DMS53 treated with DMSO at 0.1 percent for 48 hours (cell line): ENCODE measurements around the gene GPC1.

ENCODE experiments used
- DNase-seq: peaks from one replicate; lab custom pipeline; 2025; ENCODE audit not compliant: unreplicated experiment; lab: John Stamatoyannopoulos, UW

The GPC1 gene

GRCh38 chr2:240464514-240465241 is 29.2 kb downstream of the GPC1 start:
- no peak for DNase-seq

GRCh38 chr2:240465268-240465764 is 29.9 kb downstream of the GPC1 start:
- no peak for DNase-seq

GRCh38 chr2:240465765-240466578 is 30.5 kb downstream of the GPC1 start:
- DNase-seq, result no peak

DNA sequence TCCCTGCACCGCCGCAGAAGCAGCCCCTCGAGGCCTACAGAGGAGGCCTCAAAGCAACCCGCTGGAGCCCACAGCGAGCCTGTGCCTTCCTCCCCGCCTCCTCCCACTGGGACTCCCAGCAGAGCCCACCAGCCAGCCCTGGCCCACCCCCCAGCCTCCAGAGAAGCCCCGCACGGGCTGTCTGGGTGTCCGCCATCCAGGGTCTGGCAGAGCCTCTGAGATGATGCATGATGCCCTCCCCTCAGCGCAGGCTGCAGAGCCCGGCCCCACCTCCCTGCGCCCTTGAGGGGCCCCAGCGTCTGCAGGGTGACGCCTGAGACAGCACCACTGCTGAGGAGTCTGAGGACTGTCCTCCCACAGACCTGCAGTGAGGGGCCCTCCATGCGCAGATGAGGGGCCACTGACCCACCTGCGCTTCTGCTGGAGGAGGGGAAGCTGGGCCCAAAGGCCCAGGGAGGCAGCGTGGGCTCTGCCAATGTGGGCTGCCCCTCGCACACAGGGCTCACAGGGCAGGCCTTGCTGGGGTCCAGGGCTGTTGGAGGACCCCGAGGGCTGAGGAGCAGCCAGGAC is 31.2 kb downstream of the GPC1 start:
- DNase-seq, result no peak

GRCh38 chr2:240467149-240467642 is 31.7 kb downstream of the GPC1 start:
- no peak for DNase-seq

- DNase-seq, result no peak
Measured at GRCh38 chr2:240467659-240468302, 32.3 kb downstream of the GPC1 start.

DNA sequence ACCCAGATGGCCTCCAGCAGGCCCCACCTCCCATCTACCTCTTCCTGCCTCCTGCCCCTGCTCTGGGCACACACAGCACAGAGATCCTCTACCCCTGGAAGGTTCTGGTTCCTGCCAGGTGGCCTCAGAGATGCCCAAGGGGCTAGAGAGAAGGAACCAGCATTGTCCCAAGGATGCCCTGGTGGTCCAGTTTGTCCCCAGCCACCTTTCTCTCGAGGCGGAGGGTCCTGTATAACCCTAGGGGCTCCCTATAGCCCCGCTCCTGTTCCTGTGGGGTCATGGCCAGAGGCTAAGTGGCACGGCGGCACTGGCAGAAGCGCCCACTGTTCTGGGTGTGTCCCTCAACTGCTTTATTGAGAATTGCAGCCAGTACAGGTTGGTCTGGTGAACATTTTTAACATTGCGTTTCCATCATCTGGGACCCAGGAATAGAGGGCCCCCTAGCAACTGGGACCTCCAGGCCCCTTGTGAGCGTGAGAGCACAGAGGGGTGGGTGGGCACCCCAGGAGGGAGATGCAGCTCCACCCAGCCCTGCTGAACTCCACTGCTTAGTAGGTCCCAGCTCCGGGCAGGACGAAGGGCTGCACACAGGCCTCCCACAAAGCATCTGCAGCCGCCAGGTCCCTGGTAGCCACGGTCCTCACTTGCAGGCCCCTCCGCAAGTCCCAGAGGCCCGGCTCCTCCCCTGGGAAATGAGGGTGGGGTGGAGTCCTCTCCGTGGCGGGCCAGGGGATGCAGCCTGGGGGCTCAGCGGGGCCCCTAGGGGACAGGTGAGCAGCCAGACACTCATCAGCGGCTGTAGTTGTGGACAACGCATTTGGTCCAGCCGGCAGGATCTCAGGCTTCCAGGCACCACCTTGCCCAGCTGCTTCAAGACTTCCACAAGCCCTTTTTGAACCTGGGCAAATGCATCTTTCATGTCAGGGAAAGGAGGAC is 33.1 kb downstream of the GPC1 start:
- no peak for DNase-seq

GRCh38 chr2:240469239-240469636 is 33.8 kb downstream of the GPC1 start:
- no peak for DNase-seq

DNA sequence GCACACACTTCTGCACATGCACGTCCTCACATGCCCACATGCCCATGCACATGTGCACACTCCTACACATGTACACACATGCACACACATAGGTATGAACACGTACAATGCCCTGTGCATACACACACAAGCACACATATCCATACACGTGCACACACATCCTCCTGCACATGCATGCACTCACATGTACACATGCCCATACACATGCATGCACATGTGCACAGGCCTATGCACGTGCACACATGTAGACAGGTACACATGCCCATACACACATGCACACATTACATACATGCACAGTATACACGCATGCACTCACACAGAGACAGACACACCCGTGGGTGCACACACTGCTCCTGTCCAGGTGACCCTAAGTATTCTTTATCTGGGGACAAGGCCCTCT is 34.3 kb downstream of the GPC1 start:
- no peak for DNase-seq

GRCh38 chr2:240472078-240472790 is 36.8 kb downstream of the GPC1 start:
- DNase-seq, result no peak

DNA sequence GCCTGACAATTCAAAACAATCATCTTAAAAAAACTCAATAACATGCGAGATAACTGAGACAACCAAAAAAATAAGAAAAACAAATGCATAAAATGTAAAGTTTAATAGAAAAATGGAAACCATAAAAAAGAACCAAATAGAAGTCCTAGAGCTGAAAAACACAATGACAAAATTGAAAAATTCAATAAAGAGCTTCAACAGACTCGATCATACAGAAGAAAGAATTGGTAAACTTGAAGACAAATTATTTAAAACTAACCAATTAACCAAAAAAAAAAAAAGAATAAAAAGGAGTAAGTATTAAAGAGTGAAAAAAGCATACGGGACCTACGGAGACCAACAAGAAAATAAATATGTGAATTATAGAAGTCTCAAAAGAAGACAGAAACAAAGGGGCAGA is 37.7 kb downstream of the GPC1 start:
- no peak for DNase-seq

DNA sequence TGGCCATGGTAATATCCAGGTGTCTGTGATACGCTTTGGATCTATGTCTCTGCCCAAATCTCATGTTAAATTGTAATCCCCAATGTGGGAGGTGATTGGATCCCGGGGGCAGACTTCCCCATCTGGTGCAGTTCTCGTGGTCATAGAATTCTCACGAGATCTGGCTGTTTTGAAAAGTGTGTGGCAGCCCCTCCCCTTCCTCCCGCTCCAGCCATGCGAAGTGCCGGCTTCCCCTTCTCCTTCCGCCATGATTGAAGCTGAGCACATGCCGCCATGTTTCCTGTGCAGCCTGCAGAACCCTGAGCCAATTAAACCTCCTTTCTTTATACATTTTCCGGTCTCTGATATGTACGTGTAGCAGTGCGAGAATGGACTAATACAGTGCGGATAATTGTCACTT is 42.5 kb downstream of the GPC1 start:
- no peak for DNase-seq

DNA sequence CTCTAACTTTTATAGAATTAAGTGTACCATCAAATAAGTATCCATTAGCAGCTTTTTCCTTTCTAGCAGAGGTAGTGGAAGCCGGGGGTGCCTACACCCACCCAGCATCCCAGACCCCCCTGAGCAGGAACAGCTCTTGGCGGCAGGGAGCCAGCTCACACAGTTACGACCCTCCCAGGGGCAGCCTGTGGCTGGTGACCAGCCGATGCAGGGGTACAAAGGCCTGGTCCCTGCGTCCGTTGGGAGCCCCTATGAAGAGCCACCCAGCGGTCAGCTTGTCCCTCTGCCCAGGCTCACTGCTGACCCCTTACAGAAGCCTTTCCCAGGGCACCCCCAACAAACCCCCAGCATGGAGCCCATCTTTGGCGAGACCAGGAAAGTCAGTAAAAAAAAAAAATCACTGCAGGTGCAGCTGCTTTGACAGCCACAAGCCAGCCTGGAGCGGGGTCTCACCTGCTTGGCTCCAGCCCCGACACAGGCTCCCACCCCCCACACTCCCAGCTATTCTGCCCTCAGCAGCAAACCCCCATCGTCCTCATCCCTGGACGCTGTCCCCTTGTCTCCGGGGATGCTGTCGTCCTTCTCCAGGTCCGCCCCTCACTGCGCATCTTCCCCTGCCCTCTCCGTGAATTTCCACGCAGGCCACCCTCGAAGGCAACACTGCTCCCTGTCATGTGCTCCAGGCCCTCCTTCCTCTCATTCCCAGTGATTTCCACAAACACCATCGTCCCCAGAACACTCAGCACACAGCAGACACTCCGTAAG is 43.1 kb downstream of the GPC1 start:
- DNase-seq, result no peak

DNA sequence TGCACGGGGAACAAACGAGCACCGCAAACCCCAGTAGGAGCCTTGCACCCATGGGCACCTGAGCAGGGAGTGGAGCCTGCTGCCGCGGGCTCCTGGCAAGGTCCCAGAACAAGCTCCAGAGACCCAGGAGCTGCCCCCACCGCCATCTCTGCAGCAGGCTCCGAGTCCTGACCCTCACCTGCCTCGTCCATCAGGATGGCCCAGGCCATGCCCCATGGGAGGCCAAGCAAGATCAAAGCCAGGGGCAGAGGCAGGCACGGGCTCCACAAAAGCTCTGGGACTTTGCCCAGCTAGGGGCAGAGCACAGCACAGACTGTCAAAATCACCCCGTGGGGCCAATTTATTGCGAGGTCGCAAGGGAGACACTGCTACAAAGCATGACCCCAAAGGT is 43.6 kb downstream of the GPC1 start:
- DNase-seq, result no peak

GRCh38 chr2:240480834-240481623 is 45.6 kb downstream of the GPC1 start:
- no peak for DNase-seq

DNA sequence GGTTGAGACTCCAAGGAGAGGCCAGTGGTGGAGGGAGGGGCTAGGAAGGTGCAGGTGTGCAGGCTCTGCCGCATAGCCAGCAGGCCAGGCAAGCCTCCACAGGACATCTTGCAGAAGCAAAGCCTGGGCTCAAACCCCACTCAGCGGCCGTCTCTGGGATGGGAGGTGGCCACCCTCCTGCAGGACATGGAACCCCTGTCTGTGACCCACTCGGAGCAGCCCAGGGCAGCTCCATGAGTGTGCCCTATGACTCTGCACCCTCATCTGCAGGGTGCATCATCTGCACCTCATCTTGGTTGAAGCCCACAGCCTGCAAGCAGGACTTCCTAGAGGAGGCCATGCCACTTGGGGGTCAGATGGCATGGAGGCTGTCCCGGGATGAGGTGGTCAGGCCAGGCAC is 46.3 kb downstream of the GPC1 start:
- DNase-seq, result no peak

- DNase-seq, result no peak
Measured at GRCh38 chr2:240482141-240482540, 46.7 kb downstream of the GPC1 start.

GRCh38 chr2:240491483-240491882 is 56.0 kb downstream of the GPC1 start:
- no peak for DNase-seq
